NK-92 (cell line): ENCODE measurements around the gene SEZ6L.

ENCODE experiments used
- DNase-seq: peaks from one replicate; lab custom pipeline; 2025; ENCODE audit not compliant: unreplicated experiment; lab: John Stamatoyannopoulos, UW

The SEZ6L gene

GRCh38 chr22:26174280-26174679 lies 5.0 kb downstream of the SEZ6L start:
- no peak for DNase-seq

- no peak for DNase-seq
These were observed 13.5 kb downstream of the SEZ6L start for GRCh38 chr22:26182723-26183122.

GRCh38 chr22:26185190-26185589 lies 15.9 kb downstream of the SEZ6L start:
- no peak for DNase-seq

- no peak for DNase-seq
These were observed 19.1 kb downstream of the SEZ6L start for GRCh38 chr22:26188341-26188740.

GRCh38 chr22:26194313-26194712 lies 25.1 kb downstream of the SEZ6L start:
- DNase-seq, result no peak

- no peak for DNase-seq
These were observed 25.6 kb downstream of the SEZ6L start for GRCh38 chr22:26194877-26195276.

GRCh38 chr22:26196657-26197056 lies 27.4 kb downstream of the SEZ6L start:
- no peak for DNase-seq

GRCh38 chr22:26197425-26197824 lies 28.2 kb downstream of the SEZ6L start:
- no peak for DNase-seq

GRCh38 chr22:26199665-26200064 lies 30.4 kb downstream of the SEZ6L start:
- no peak for DNase-seq

- DNase-seq, result no peak
These were observed 33.1 kb downstream of the SEZ6L start for GRCh38 chr22:26202280-26202924.

- DNase-seq, result no peak
These were observed 36.2 kb downstream of the SEZ6L start for GRCh38 chr22:26205494-26205893.

GRCh38 chr22:26210334-26210733 lies 41.1 kb downstream of the SEZ6L start:
- no peak for DNase-seq

- DNase-seq, result no peak
These were observed 44.6 kb downstream of the SEZ6L start for GRCh38 chr22:26213826-26214225.

GRCh38 chr22:26214466-26214865 lies 45.2 kb downstream of the SEZ6L start:
- no peak for DNase-seq

- DNase-seq, result no peak
These were observed 46.5 kb downstream of the SEZ6L start for GRCh38 chr22:26215736-26216135.

GRCh38 chr22:26225207-26225606 lies 55.9 kb downstream of the SEZ6L start:
- DNase-seq, result no peak

- DNase-seq, result no peak
These were observed 57.5 kb downstream of the SEZ6L start for GRCh38 chr22:26226538-26227297.

- no peak for DNase-seq
These were observed 60.6 kb downstream of the SEZ6L start for GRCh38 chr22:26229910-26230309.

GRCh38 chr22:26234296-26234695 lies 65.0 kb downstream of the SEZ6L start:
- DNase-seq, result no peak

GRCh38 chr22:26235792-26236487 lies 66.7 kb downstream of the SEZ6L start:
- DNase-seq, result no peak

- DNase-seq, result no peak
These were observed 67.7 kb downstream of the SEZ6L start for GRCh38 chr22:26236991-26237390.

GRCh38 chr22:26238596-26238995 lies 69.3 kb downstream of the SEZ6L start:
- no peak for DNase-seq
